ENCODE results near the gene C6orf52.
A peak's percentile ranks its signal among the peaks of the same experiment; 100 is the strongest.
"Not testable (repeated sequence)": the region's sequence is repeated elsewhere in the genome, so short reads cannot be mapped to it uniquely, and the experiment has no call there.

The C6orf52 gene

GRCh38 chr6:10662742-10663141, 31.7 kb downstream of the C6orf52 start:
- Histone ChIP-seq H3K4me1 (no peaks in the 10 kb centered on the region), H3K4me3 (ENCODE audit: low read depth, low read length) (no peak overlapping the region), H3K9me3 (no peaks in the 10 kb centered on the region), H3K36me3 (no peaks in the 10 kb centered on the region), H3K27me3 (no peaks in the 10 kb centered on the region)
- no peak for TF ChIP-seq CTCF (IDR thresholded peaks at IDR 0.05; ENCODE audit: low read depth, low read length)
- DNase-seq = no peak

- no peaks in the 10 kb centered on the region for H3K9me3 ChIP-seq
- DNase-seq = no peak
- no peaks in the 10 kb centered on the region for H3K27me3 ChIP-seq
- H3K4me1 ChIP-seq = no peaks in the 10 kb centered on the region
- H3K36me3 ChIP-seq = no peaks in the 10 kb centered on the region
- no peak overlapping the region for H3K4me3 ChIP-seq (ENCODE audit: low read depth, low read length)
- no peak for TF ChIP-seq CTCF (IDR thresholded peaks at IDR 0.05; ENCODE audit: low read depth, low read length)
Observed at GRCh38 chr6:10662207-10662606, 32.2 kb downstream of the C6orf52 start.

GRCh38 chr6:10660431-10661191, 33.8 kb downstream of the C6orf52 start:
- not testable (repeated sequence) for H3K4me3 ChIP-seq (ENCODE audit: low read depth, low read length); H3K9me3 ChIP-seq; H3K4me1 ChIP-seq; H3K27me3 ChIP-seq; DNase-seq; H3K36me3 ChIP-seq

- peak overlapping the region; percentile 44 for H3K4me3 ChIP-seq (ENCODE audit: low read depth, low read length)
- TF ChIP-seq CTCF (IDR thresholded peaks at IDR 0.05; ENCODE audit: low read depth, low read length) = no peak
- H3K27me3 ChIP-seq = no peaks in the 10 kb centered on the region
- H3K4me1 ChIP-seq = no peaks in the 10 kb centered on the region
- no peaks in the 10 kb centered on the region for H3K36me3 ChIP-seq
- DNase-seq = peak; percentile 18
- no peaks in the 10 kb centered on the region for H3K9me3 ChIP-seq
Observed at GRCh38 chr6:10659699-10660348, 34.6 kb downstream of the C6orf52 start.

- Histone ChIP-seq H3K4me1 (no peaks in the 10 kb centered on the region), H3K4me3 (ENCODE audit: low read depth, low read length) (peak overlapping the region; percentile 44), H3K9me3 (no peaks in the 10 kb centered on the region), H3K36me3 (no peaks in the 10 kb centered on the region), H3K27me3 (no peaks in the 10 kb centered on the region)
- TF ChIP-seq CTCF (IDR thresholded peaks at IDR 0.05; ENCODE audit: low read depth, low read length) = no peak
- DNase-seq = no peak
Observed at GRCh38 chr6:10658910-10659698, 35.3 kb downstream of the C6orf52 start.

GRCh38 chr6:10655508-10656055, 38.8 kb downstream of the C6orf52 start:
- Histone ChIP-seq H3K4me1 (no peaks in the 10 kb centered on the region), H3K4me3 (ENCODE audit: low read depth, low read length) (no peak overlapping the region), H3K36me3 (no peaks in the 10 kb centered on the region), H3K9me3 (no peaks in the 10 kb centered on the region), H3K27me3 (no peaks in the 10 kb centered on the region)
- no peak for TF ChIP-seq CTCF (IDR thresholded peaks at IDR 0.05; ENCODE audit: low read depth, low read length)
- DNase-seq = no peak
